HEK293 (cell line): ENCODE results near the gene LTK.

Source experiments
- CTCF ChIA-PET: fragments of 350-600 bp; formaldehyde crosslinking; extraction: SDS; loops from one replicate; lab custom pipeline; 2021; ENCODE audit warnings: antibody characterized with exemption; lab: Yijun Ruan, JAX
- POLR2A ChIA-PET: fragments of 300-600 bp; formaldehyde crosslinking; extraction: SDS; loops from one replicate; lab custom pipeline; 2020; ENCODE audit warnings: antibody characterized with exemption, inconsistent platforms; lab: Yijun Ruan, JAX
- H3K27ac ChIP-seq: fragments of 200-500 bp; sonication (Bioruptor generic); 2 replicates; pipeline ENCODE4 v1.5.1; 2014; ENCODE audit warnings: low read depth, low read length, control low read depth, inconsistent platforms; ENCODE audit errors: extremely low read depth
- H3K36me3 ChIP-seq, 2 experiments: fragments of 200-500 bp in 1 of 2; sonication (Bioruptor generic) in 1 of 2; 1 replicate in 1 of 2; 2 replicates in 1 of 2; pipeline ENCODE4 v1.5.1; 2014 to 2017; ENCODE audit warnings: inconsistent platforms in 2 of 2, low read length in 2 of 2; ENCODE audit not compliant: control insufficient read depth in 2 of 2, insufficient read depth in 1 of 2
- H3K4me1 ChIP-seq: fragments of 200-500 bp; sonication (Bioruptor generic); 2 replicates; pipeline ENCODE4 v1.5.1; 2014; ENCODE audit warnings: mild to moderate bottlenecking, low read length, inconsistent platforms; ENCODE audit not compliant: control insufficient read depth, insufficient read depth
- H3K4me3 ChIP-seq: 2 replicates; pipeline ENCODE4 v1.5.1; 2011; ENCODE audit warnings: low read depth, mild to moderate bottlenecking, control low read depth, low read length, moderate library complexity
- H3K9me3 ChIP-seq: fragments of 200-500 bp; sonication (Bioruptor generic); 2 replicates; pipeline ENCODE4 v1.5.1; 2014; ENCODE audit warnings: low read depth, low read length, inconsistent platforms; ENCODE audit not compliant: control insufficient read depth, insufficient read depth
- CTCF ChIP-seq: fragments of 450-650 bp; formaldehyde crosslinking; IDR thresholded peaks from 2 replicates; pipeline ENCODE4 v1.5.1; 2016; ENCODE audit warnings: missing biosample characterization, missing genetic modification characterization
- HIC1 ChIP-seq: fragments of 450-650 bp; formaldehyde crosslinking; IDR thresholded peaks from 2 replicates; pipeline ENCODE4 v1.5.1; 2016; ENCODE audit warnings: missing biosample characterization, missing genetic modification characterization
- PRDM1 ChIP-seq: fragments of 450-650 bp; formaldehyde crosslinking; IDR thresholded peaks from 2 replicates; pipeline ENCODE4; 2016; ENCODE audit warnings: missing biosample characterization, missing genetic modification characterization
- TRIM28 ChIP-seq: IDR thresholded peaks from 2 replicates; pipeline ENCODE4 v1.6.1; 2011; ENCODE audit warnings: low read length, control low read depth, borderline replicate concordance
- ZBTB6 ChIP-seq: fragments of 450-650 bp; formaldehyde crosslinking; IDR thresholded peaks from 2 replicates; pipeline ENCODE4 v1.5.1; 2017; ENCODE audit warnings: missing biosample characterization, missing genetic modification characterization
- ZNF133 ChIP-seq: fragments of 450-650 bp; formaldehyde crosslinking; IDR thresholded peaks from 2 replicates; pipeline ENCODE4 v1.5.1; 2016; ENCODE audit warnings: missing biosample characterization, missing genetic modification characterization
- ZNF138 ChIP-seq: fragments of 450-650 bp; formaldehyde crosslinking; IDR thresholded peaks from 2 replicates; pipeline ENCODE4 v1.5.1; 2016; ENCODE audit warnings: missing biosample characterization, missing genetic modification characterization, borderline replicate concordance
- ZNF175 ChIP-seq: fragments of 450-650 bp; formaldehyde crosslinking; IDR thresholded peaks from 2 replicates; pipeline ENCODE4 v1.5.1; 2016; ENCODE audit warnings: missing biosample characterization, missing genetic modification characterization
- ZNF354C ChIP-seq: fragments of 450-650 bp; formaldehyde crosslinking; IDR thresholded peaks from 2 replicates; pipeline ENCODE4 v1.5.1; 2016; ENCODE audit warnings: missing biosample characterization, missing genetic modification characterization, low read depth, borderline replicate concordance
- ZNF394 ChIP-seq: fragments of 450-650 bp; formaldehyde crosslinking; IDR thresholded peaks from 2 replicates; pipeline ENCODE4 v1.5.1; 2016; ENCODE audit warnings: missing biosample characterization, missing genetic modification characterization, mild to moderate bottlenecking, moderate library complexity, borderline replicate concordance
- ZNF416 ChIP-seq: fragments of 450-650 bp; formaldehyde crosslinking; IDR thresholded peaks from 2 replicates; pipeline ENCODE4 v1.5.1; 2016; ENCODE audit warnings: missing biosample characterization, missing genetic modification characterization
- ZNF548 ChIP-seq: fragments of 450-650 bp; formaldehyde crosslinking; IDR thresholded peaks from 2 replicates; pipeline ENCODE4 v1.5.1; 2016; ENCODE audit warnings: missing biosample characterization, missing genetic modification characterization
- ZNF624 ChIP-seq: fragments of 450-650 bp; formaldehyde crosslinking; IDR thresholded peaks from 2 replicates; pipeline ENCODE4 v1.5.1; 2017; ENCODE audit warnings: missing biosample characterization, missing genetic modification characterization

The LTK gene

GRCh38 chr15:41464889-41465580 lies 48.6 kb downstream of the LTK start (continued):
- no peak for TF ChIP-seq ZNF394 (tag by site-specific recombination)
- TF ChIP-seq ZNF133 (tag by site-specific recombination) = no peak
- TF ChIP-seq ZNF354C (tag by site-specific recombination) = no peak
- peak; percentile 92 for TF ChIP-seq PRDM1 (tag by site-specific recombination)
- TF ChIP-seq ZNF548 = no peak
- TF ChIP-seq ZNF416 (tag by site-specific recombination) = no peak

- ChIA-PET POLR2A (no interaction called here), CTCF (interaction anchor here (0.7 kb wide), 1 partner anchor 8 kb away, joined by 4 read pairs; no protein-coding TSS in a partner anchor)
- no peak for TF ChIP-seq ZBTB6 (tag by site-specific recombination)
- TF ChIP-seq TRIM28 = no peak
- TF ChIP-seq ZNF175 = no peak
- TF ChIP-seq ZNF138 = no peak
- TF ChIP-seq HIC1 (tag by site-specific recombination) = no peak
- no peak for TF ChIP-seq ZNF624 (tag by site-specific recombination)
- TF ChIP-seq CTCF (tag by site-specific recombination) = no peak
- H3K27ac ChIP-seq = no peak overlapping the region
- no peak overlapping the region for H3K4me3 ChIP-seq
- H3K4me1 ChIP-seq = no peaks in the 10 kb centered on the region
- no peaks in the 10 kb centered on the region for H3K9me3 ChIP-seq
- H3K36me3 ChIP-seq = peaks cover 26 to 54% of the 10 kb centered on the region in 2 experiments
Measured at GRCh38 chr15:41462084-41462795, 51.4 kb downstream of the LTK start.
